Mesendoderm (in vitro differentiated cells): ENCODE data around the gene A1BG. TPM values are rescaled to one million over a fixed set of nuclear protein-coding genes. Genes with fewer than 3 reads are reported as not detected.

Experiments used
- DNase-seq: peaks from one replicate; pipeline ENCODE4 v3.0.0; 2013
- H2AK5ac ChIP-seq: 2 replicates; pipeline ENCODE4 v1.6.1; 2013; ENCODE audit warnings: low read length, inconsistent platforms
- H2BK120ac ChIP-seq: 2 replicates; pipeline ENCODE4 v1.6.1; 2013; ENCODE audit warnings: low read depth, mild to moderate bottlenecking, low read length, moderate library complexity, mixed read lengths
- H2BK15ac ChIP-seq: replicated peaks from 2 replicates; pipeline ENCODE4 v1.6.1; 2013; ENCODE audit warnings: low read depth, mild to moderate bottlenecking, moderate library complexity
- H2BK5ac ChIP-seq: 2 replicates; pipeline ENCODE4 v1.6.1; 2013; ENCODE audit warnings: low read length, inconsistent platforms
- H3K18ac ChIP-seq: 2 replicates; pipeline ENCODE4 v1.6.1; 2013; ENCODE audit warnings: mild to moderate bottlenecking, low read length, mixed read lengths
- H3K23ac ChIP-seq: one replicate; pipeline ENCODE4 v1.6.1; 2013; ENCODE audit warnings: low read length
- H3K27ac ChIP-seq: 2 replicates; pipeline ENCODE4 v1.5.1; 2013; ENCODE audit warnings: low read depth, mild to moderate bottlenecking, inconsistent platforms, low read length, moderate library complexity
- H3K27me3 ChIP-seq: 2 replicates; pipeline ENCODE4 v1.6.1; 2013; ENCODE audit warnings: low read length, control low read depth, mild to moderate bottlenecking, inconsistent platforms; ENCODE audit not compliant: insufficient read depth, poor library complexity
- H3K36me3 ChIP-seq: 2 replicates; pipeline ENCODE4 v1.6.1; 2013; ENCODE audit warnings: low read length, inconsistent platforms; ENCODE audit not compliant: control insufficient read depth, insufficient read depth
- H3K4ac ChIP-seq: one replicate; pipeline ENCODE4 v1.6.1; 2013; ENCODE audit warnings: low read depth, mild to moderate bottlenecking, low read length, moderate library complexity
- H3K4me1 ChIP-seq: 2 replicates; pipeline ENCODE4 v1.6.1; 2013; ENCODE audit warnings: low read depth, low read length, inconsistent platforms; ENCODE audit not compliant: control insufficient read depth
- H3K4me2 ChIP-seq: 2 replicates; pipeline ENCODE4 v1.6.1; 2013; ENCODE audit warnings: low read length
- H3K4me3 ChIP-seq: 2 replicates; pipeline ENCODE4 v1.5.1; 2013; ENCODE audit warnings: mild to moderate bottlenecking, low read length
- H3K56ac ChIP-seq: one replicate; pipeline ENCODE4 v1.6.1; 2013; ENCODE audit warnings: low read length
- H3K79me1 ChIP-seq: 2 replicates; pipeline ENCODE4 v1.6.1; 2013; ENCODE audit warnings: low read length, inconsistent platforms
- H3K79me2 ChIP-seq: 2 replicates; pipeline ENCODE4 v1.6.1; 2013; ENCODE audit warnings: mild to moderate bottlenecking, low read length; ENCODE audit not compliant: control insufficient read depth, insufficient read depth
- H3K9ac ChIP-seq: 2 replicates; pipeline ENCODE4 v1.6.1; 2013; ENCODE audit warnings: low read length, inconsistent platforms
- H4K5ac ChIP-seq: one replicate; pipeline ENCODE4 v1.6.1; 2013; ENCODE audit warnings: low read length
- H4K8ac ChIP-seq: one replicate; pipeline ENCODE4 v1.6.1; 2013; ENCODE audit warnings: low read depth, mild to moderate bottlenecking, control low read depth, low read length, moderate library complexity
- WGBS: extraction: QIAGEN DNeasy Blood & Tissue Kit; methylation state at CpG from one replicate; pipeline ENCODE4 v1.1.7; 2013; ENCODE audit warnings: low lambda C conversion rate, missing lambda C conversion rate; ENCODE audit not compliant: insufficient coverage; ENCODE audit errors: extremely low coverage; 5-methylcytosine and 5-hydroxymethylcytosine counted together
- polyA plus RNA-seq, 2 experiments: library from polyadenylated mRNA; stranded (reverse); fragments of 200-250 nt; gene quantifications; one replicate each; pipeline ENCODE4 v1.2.3, GENCODE V29; 2013

A1BG gene, protein sequence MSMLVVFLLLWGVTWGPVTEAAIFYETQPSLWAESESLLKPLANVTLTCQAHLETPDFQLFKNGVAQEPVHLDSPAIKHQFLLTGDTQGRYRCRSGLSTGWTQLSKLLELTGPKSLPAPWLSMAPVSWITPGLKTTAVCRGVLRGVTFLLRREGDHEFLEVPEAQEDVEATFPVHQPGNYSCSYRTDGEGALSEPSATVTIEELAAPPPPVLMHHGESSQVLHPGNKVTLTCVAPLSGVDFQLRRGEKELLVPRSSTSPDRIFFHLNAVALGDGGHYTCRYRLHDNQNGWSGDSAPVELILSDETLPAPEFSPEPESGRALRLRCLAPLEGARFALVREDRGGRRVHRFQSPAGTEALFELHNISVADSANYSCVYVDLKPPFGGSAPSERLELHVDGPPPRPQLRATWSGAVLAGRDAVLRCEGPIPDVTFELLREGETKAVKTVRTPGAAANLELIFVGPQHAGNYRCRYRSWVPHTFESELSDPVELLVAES
- polyA plus RNA-seq (2013, experiment 1 of 2), result 13.5 TPM
- polyA plus RNA-seq (2013, experiment 2 of 2), result 11.7 TPM

DNA sequence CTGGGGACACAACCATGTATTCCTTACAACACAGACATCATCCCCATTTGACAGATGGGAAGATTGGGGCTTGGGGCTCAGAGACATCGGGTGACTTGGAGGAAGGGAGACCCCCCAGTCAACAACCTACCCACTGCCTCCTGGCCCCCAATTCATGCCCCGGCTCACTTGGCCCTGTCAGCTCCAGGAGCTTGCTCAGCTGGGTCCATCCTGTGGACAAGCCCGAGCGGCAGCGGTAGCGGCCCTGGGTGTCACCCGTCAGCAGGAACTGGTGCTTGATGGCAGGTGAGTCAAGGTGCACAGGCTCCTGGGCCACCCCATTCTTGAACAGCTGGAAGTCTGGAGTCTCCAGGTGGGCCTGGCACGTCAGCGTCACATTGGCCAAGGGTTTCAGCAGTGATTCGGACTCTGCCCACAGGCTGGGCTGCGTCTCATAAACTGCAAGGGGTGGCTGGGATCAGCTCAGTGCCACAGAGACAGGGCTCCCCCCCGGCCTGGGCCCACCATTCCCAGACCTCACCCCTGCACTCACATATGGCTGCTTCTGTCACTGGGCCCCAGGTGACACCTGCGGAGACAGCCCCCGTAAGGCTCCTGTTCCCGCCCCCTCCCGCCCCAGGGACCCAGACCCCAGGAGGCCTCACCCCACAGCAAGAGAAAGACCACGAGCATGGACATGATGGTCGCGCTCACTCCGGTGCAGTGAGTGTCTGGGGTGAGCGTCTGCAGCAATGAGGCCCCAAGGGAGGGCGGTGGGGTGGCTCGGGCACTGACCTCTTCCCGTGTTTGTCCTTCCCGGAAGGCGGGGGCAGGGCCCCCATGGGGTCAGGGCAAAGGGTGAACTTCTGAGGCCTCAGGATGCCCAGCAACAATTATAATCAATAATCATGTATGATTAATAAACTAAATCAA, at the start of gene A1BG:
Gene A1BG (minus strand): TSS at position 733 of the 912 bp plus-strand sequence. CDS start 55 bp downstream, at position 678.
- Histone ChIP-seq H3K27ac (no peak within 1 kb of the TSS), H3K4me3 (no peak within 1 kb of the TSS), H3K56ac (no peak within 1 kb of the TSS), H3K79me1 (no peaks in the 10 kb centered on the region), H3K4ac (no peak within 1 kb of the TSS), H3K4me2 (no peak within 1 kb of the TSS), H3K23ac (no peak within 1 kb of the TSS), H3K4me1 (no peaks in the 10 kb centered on the region), H2AK5ac (no peak within 1 kb of the TSS), H3K79me2 (no peaks in the 10 kb centered on the region), H3K36me3 (no peaks in the 10 kb centered on the region), H2BK120ac (no peak within 1 kb of the TSS), H4K8ac (no peak within 1 kb of the TSS), H4K5ac (no peak within 1 kb of the TSS), H3K9ac (no peak within 1 kb of the TSS), H3K18ac (no peak within 1 kb of the TSS), H2BK15ac (no peak within 1 kb of the TSS), H3K27me3 (no peaks in the 10 kb centered on the region), H2BK5ac (no peak within 1 kb of the TSS)
- no CpG with 5 or more reads among the region's 26 CpGs for WGBS
- no peak for DNase-seq

DNA sequence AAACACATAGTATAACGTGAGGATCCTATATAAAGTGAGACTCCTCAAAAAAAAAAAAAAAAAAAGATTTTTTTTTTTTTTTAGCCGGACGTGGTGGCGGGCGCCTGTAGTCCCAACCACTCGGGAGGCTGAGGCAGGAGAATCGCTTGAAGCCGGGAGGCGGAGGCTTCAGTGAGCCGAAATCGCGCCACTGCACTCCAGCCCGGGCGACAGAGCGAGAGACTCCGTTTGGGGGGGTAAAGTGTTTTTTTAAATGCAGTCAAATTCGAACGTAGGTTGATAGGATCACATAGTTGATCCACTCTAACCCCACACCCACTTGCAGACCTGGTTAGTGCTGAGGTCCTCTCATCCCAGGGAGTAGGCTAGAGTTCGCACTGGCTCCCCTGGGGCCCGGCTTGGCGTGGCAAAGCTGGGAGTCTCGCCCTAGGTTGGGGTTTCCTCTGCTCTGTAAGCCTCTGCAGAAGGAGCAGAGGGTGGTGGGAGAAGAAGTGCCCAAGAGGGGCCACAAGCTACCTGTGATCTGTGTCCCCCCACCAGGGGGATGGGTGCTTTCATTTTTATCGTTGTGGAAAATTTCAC, 48.6 kb upstream of the A1BG start:
- H3K23ac ChIP-seq, result peak overlapping the region; percentile 59
- no peak overlapping the region for H3K18ac ChIP-seq
- H4K8ac ChIP-seq, result peak overlapping the region; percentile 16
- H2BK5ac ChIP-seq, result no peak overlapping the region
- H2BK15ac ChIP-seq, result no peak overlapping the region
- peak overlapping the region; percentile 81 for H3K9ac ChIP-seq
- H3K27ac ChIP-seq, result no peak overlapping the region
- H3K79me1 ChIP-seq, result no peaks in the 10 kb centered on the region
- no peak overlapping the region for H2AK5ac ChIP-seq
- no peaks in the 10 kb centered on the region for H3K27me3 ChIP-seq
- H3K79me2 ChIP-seq, result no peaks in the 10 kb centered on the region
- H2BK120ac ChIP-seq, result no peak overlapping the region
- H3K56ac ChIP-seq, result peak overlapping the region; percentile 50
- peak overlapping the region; percentile 50 for H3K4me3 ChIP-seq
- WGBS, result no CpG with 5 or more reads among the region's 23 CpGs
- H4K5ac ChIP-seq, result no peak overlapping the region
- peak overlapping the region; percentile 2 for H3K4me2 ChIP-seq
- no peak overlapping the region for H3K4ac ChIP-seq
- no peaks in the 10 kb centered on the region for H3K36me3 ChIP-seq
- peaks cover 7% of the 10 kb centered on the region for H3K4me1 ChIP-seq
- no peak for DNase-seq

DNA sequence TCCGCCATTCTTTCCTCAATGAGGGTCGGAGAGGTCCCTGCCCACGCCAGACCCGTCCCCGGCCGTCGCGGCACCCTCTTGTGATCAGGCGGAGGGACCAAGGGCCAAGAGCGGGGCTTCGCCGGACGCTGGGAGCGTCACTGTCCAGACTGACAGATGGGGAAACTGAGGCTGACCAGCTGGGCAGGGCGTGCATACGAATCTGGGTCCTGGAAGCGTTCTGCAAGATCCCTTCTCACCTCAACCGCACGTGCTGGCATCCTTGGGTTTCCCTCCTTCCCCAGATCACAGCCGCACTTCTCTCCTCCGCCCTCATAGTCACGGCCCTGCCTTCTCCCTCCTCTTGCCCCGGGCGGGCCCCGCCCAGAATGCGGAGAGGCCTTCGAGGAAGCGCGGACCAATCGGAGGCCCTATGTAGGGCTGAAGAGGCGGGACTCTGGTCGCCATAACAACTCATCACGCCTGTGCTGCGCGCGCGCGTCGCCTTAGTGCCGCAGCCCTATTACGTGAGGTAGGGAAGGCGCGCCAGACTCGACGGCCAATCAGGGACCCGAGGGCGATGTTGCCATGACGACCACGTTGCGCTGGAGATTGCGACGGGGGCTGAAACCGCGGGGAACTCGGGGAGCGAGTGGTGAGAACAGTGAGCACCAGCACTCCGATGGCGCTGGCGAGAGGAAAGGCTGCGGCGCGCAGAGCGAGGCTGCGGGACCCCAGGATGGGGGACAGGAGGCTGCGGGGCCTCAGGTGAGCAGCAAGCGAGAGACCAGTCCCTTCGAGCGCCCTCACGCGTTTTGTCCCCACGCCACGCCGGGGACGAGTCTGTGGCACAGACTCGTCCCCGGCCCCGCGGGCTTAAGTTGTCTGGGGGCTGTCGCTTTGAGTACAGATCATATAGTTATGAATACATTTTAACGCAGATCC, 47.9 kb upstream of the A1BG start:
- H3K27me3 ChIP-seq, result no peaks in the 10 kb centered on the region
- no CpG with 5 or more reads among the region's 80 CpGs for WGBS

DNA sequence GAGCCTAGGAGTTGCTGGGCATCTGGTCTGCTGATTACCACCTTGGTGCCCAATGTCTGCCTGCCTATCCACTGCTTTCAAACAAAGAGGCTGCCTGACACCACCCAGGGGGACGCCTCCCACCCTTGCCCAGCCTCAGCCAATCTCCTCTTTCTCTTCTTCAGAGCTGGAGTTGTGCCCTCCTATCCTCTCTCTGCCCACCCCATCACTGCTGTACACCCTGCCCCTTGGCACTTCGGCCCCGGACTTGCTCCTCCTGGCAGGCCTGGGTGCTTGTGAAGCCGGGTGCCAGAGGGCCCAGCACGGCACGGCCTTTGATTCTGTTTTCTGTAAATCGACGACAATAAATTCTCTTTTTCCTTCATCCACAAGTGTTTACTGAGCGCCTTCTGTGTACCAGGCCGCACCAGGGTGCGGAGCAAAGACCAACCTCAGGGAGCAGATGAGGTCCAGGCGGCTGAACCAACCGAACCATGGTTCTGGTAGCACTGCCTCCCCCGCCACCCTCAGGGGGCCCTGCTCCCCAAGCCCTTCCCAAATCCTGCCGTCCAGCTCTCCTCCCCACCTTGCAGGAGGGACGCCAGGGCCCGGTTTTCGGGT, 47.1 kb upstream of the A1BG start:
- Histone ChIP-seq H3K4me3 (no peak overlapping the region), H3K27me3 (no peaks in the 10 kb centered on the region), H4K8ac (no peak overlapping the region), H2AK5ac (peak overlapping the region; percentile 18), H2BK15ac (no peak overlapping the region), H3K4me1 (peaks cover 7% of the 10 kb centered on the region), H3K18ac (no peak overlapping the region), H3K36me3 (no peaks in the 10 kb centered on the region), H3K79me2 (no peaks in the 10 kb centered on the region), H3K79me1 (no peaks in the 10 kb centered on the region), H3K23ac (no peak overlapping the region), H3K56ac (peak overlapping the region; percentile 95), H3K27ac (no peak overlapping the region), H3K4me2 (peak overlapping the region; percentile 95), H3K4ac (peak overlapping the region; percentile 6), H2BK120ac (no peak overlapping the region), H4K5ac (no peak overlapping the region), H3K9ac (peak overlapping the region; percentile 84), H2BK5ac (no peak overlapping the region)
- no peak for DNase-seq
- no CpG with 5 or more reads among the region's 18 CpGs for WGBS

More for the DNA sequence above, 47.9 kb upstream of the A1BG start:
- Histone ChIP-seq H2BK15ac (no peak overlapping the region), H3K4me2 (peak overlapping the region; percentile 95), H4K8ac (no peak overlapping the region), H2BK120ac (no peak overlapping the region), H3K4me3 (peak overlapping the region; percentile 54), H3K79me1 (no peaks in the 10 kb centered on the region), H3K18ac (no peak overlapping the region), H3K4ac (peak overlapping the region; percentile 6), H2BK5ac (no peak overlapping the region), H3K27ac (peak overlapping the region; percentile 7), H4K5ac (peak overlapping the region; percentile 71), H3K4me1 (peaks cover 7% of the 10 kb centered on the region), H3K56ac (peak overlapping the region; percentile 95), H2AK5ac (peak overlapping the region; percentile 58), H3K23ac (no peak overlapping the region), H3K9ac (peak overlapping the region; percentile 84), H3K79me2 (no peaks in the 10 kb centered on the region), H3K36me3 (no peaks in the 10 kb centered on the region)
- peak; percentile 100 for DNase-seq
